Cardiac septum (tissue), 1 donor: ENCODE data around the gene SEC16A. TPM values are rescaled to one million over a fixed set of nuclear protein-coding genes. Genes with fewer than 3 reads are reported as not detected.
"Not testable (repeated sequence)": the region's sequence is repeated elsewhere in the genome, so short reads cannot be mapped to it uniquely, and the experiment has no call there.

Experiments used
- DNase-seq: peaks from one replicate; pipeline ENCODE4 v3.0.0-alpha.2; 2020; ENCODE audit warnings: low spot score
- intact Hi-C: fragments of 100-400 bp; cut with DNase I; formaldehyde crosslinking; loops from one replicate; pipeline ENCODE4 v1.14.0; 2022
- total RNA-seq: library from RNA; stranded (reverse); fragmentation: NEBNext Ultra II Directional; extraction: Animal tissue kit (Norgen Biotek cat#: 25700); gene quantifications from one replicate; pipeline ENCODE4 v1.2.1, GENCODE V29; 2021
- donor health status: DM: no; HTN: no; CAD: no.

Gene SEC16A
- total RNA-seq, 1 donor from 2014 or later = 33.7 TPM

- DNase-seq = no peak
- intact Hi-C loops = no loop called here
Measured at GRCh38 chr9:136433043-136433715, 49.7 kb downstream of the SEC16A start.

- intact Hi-C loops = no loop called here
- DNase-seq = no peak
Measured at GRCh38 chr9:136432591-136432990, 50.2 kb downstream of the SEC16A start.

DNA sequence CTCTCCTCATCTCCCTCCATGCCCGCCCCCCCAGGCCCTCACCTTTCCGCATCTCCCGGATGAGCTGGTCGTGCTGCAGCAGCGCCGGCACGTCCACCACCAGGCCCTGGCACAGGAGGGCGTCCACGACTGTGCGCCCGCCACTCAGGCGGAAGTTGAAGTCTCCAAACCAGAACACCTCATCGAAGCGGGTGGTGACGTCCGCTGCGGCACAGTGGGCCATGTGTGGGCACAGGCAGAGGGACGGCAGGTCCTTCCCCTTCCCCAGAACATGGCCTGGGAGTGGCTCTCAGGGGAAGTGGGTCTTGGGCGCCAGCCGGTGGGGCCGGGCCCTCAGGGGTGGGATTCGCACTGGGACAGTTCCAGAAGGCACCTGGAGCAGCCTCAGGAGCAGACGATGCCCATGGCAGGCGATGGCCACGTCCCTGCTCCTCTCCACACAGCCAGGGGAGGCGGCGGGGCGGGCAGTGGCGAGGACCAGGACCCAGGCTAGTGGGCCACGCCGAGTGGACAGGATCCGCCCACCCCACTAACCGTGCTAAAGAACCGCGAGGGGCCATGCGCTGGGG is 51.0 kb downstream of the SEC16A start:
- DNase-seq = no peak
- intact Hi-C loops = no loop called here

DNA sequence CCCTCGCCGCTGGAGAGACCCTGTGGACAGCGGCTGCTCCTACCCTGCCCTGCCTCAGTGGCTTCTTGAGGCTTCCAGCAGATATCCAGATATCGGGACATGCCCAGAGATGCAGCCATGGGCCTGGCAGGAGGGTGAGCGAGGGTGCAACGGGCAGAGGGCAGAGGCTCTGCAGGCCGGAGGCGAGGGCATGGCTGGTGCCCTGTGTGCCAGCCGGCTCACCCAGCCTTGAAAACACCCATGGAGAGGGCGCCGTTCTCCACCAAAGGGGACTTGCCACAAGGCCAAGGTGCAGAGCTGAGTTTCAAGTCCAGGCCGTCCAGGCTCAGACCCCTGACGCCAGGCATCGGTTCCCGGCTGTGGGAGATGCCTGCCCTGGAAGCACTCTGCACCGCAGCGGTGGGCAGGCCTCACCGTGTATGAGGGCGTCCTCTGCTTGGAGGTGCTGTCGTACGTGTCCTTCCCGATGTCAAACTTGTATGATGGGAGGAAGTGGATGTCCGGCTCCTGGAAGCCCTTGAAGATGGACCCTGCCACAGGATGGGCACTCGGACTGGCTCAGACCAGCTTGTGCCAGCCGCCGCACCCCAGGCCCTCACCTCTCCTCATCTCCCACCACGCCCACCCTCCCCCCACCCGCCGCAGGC is 52.1 kb downstream of the SEC16A start:
- DNase-seq = no peak
- intact Hi-C loops = no loop called here

DNA sequence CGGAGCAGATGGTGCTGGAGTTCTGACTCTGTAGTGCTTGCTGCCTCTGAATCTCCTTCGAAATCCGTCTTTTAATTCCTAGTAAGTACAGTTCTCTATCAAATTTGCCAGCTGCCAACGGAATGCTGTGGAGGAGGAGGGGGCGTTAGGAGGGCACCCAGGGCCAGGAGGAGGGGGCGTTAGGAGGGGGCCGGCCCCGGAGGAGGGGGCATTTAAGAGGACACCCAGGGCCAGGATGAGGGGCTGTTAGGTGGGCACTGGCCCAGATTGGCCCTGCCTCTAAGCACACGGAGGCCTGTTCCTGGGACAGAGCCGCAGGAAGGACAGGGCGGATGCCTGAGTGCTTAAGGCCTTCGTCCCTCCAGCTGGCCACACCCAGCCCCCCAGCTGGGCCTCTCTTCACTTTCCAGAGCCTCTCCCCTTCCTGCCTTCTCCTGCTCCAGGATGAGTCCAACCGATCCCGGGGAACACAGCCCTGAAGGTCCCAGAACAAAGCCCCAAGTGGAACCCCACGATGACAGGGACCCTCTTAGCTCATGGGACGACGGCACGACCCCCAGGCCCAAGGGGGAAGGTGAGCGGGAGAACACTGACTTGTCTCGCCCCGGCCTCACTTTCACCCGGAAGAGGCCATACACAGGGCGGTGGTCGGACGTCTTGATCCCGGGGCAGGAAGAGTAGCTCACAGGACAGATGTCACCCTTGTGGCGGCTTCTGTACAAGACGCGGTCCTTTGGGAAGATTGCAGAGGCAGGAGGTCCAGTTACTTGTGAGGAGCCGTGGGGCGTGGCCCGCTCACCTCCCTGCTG is 53.0 kb downstream of the SEC16A start:
- intact Hi-C loops = no loop called here
- no peak for DNase-seq

DNA sequence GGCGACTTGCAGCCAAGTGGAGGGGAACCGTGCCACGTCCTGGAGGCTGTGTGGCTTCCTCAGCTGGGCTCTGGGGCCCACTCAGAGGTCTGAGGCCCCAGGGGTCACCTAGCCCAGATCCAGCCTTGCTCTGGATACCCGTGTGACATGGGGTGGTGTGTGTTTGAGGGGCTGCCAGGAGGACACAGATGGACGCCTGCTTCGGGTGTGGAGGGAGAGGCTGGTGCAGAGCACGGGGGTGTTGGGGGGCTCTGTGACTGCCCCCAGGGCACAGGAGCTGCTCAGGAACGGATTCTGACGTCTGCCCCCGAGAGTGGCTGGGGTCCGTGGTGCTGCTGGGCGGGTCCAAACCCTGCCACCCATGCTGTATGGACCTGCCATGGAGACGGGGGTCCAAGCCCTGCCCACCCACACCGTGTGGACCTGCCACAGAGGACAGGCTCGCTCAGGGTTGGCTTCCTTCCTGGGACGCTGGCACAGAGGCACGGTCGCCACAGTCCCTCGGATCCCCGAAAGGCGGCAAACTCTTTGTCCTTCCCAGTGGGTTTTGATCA is 53.7 kb downstream of the SEC16A start:
- intact Hi-C loops = no loop called here

GRCh38 chr9:136426787-136427186 is 56.1 kb downstream of the SEC16A start:
- no peak for DNase-seq
- intact Hi-C loops = no loop called here

More for the DNA sequence above, 53.7 kb downstream of the SEC16A start:
- DNase-seq = no peak

- DNase-seq, intact Hi-C loops: not testable (repeated sequence)
Measured at GRCh38 chr9:136425367-136425766, 57.5 kb downstream of the SEC16A start.

- intact Hi-C loops = no loop called here
- DNase-seq = no peak
Measured at GRCh38 chr9:136424750-136425362, 58.0 kb downstream of the SEC16A start.

DNA sequence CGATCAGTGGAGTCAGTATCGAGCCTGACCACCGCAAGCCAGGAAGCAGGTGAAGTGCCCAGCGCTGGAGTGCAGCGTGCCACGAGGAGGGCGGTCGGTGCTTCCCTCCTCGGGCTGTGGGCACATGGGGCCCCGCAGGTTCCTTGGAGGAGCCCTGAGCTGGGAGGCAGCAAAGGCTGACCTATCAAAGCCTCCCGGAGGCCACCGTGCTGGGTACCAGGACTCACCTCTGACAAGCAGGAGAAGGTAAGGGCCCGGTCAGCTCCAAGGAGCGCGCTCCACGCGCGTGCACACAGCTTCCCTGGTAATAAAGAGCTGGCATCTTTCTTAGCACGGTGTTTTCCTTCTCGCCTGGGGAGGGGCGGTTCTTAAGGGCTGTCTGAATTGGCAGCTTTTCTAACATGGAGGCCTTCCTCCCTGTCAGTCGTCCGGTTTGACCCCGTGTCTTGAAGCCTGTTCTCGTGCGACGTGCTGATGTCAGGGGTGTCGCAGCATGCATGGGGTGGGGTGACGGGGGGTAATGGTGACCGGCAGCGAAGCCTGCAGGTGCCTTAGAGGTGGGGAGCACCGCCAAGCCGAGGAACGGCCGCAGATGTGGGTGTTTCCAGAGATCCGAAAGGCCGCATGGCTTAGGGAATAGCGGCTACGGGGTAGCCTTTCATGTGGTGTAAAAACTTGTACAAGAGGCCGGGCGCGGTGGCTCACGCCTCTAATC is 59.3 kb downstream of the SEC16A start:
- DNase-seq = no peak
- intact Hi-C loops = no loop called here

GRCh38 chr9:136422876-136423275 is 60.0 kb downstream of the SEC16A start:
- DNase-seq = no peak
- intact Hi-C loops = no loop called here

DNA sequence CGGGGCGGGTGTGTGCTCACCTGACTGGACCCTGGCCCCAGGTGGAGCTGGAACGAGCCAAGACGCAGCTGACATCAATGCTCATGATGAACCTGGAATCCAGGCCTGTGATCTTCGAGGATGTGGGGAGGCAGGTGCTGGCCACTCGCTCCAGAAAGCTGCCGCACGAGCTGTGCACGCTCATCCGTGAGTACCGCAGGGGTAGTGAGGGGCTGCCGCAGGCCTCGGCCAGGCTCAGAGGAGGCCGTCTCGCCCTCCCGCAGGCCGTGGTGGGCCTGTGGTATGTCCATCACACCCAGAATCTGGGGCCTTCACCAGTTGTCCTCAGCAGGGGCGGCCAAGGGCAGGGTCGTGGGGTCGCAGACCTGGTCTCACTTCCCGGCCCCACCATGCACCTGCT is 61.0 kb downstream of the SEC16A start:
- intact Hi-C loops = no loop called here
- no peak for DNase-seq

DNA sequence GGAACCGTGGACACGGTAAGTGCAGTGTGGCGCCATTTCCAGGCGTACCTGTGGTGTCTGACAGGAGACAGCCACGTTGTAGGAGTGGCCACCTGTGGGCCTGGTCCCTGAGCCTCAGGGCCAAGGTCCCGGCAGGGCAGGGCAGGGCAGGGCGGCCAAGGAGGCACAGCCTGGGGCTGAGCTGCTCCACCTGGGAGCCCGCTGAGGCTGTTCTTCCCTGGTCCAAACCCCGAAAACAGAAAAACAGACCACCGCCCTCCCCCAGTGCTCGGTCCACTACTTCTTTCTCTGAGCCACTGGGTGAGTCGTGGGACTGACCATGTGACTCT is 63.8 kb downstream of the SEC16A start:
- intact Hi-C loops = no loop called here
- no peak for DNase-seq

GRCh38 chr9:136418182-136419091 is 64.4 kb downstream of the SEC16A start:
- no peak for DNase-seq
- intact Hi-C loops = no loop called here

DNA sequence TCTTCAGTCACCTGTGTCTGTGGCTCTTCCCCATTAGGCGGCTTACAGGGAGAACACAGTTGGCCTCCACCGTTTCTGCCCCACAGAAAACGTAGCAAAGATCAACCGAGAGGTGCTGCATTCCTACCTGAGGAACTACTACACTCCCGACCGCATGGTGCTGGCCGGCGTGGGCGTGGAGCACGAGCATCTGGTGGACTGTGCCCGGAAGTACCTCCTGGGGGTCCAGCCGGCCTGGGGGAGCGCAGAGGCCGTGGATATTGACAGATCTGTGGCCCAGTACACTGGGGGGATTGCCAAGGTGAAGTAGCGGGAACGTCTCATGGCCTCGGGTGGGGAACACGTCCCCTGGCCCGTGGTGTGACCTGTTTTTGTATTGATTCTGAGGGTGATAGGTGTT is 65.9 kb downstream of the SEC16A start:
- intact Hi-C loops = no loop called here
- no peak for DNase-seq

DNA sequence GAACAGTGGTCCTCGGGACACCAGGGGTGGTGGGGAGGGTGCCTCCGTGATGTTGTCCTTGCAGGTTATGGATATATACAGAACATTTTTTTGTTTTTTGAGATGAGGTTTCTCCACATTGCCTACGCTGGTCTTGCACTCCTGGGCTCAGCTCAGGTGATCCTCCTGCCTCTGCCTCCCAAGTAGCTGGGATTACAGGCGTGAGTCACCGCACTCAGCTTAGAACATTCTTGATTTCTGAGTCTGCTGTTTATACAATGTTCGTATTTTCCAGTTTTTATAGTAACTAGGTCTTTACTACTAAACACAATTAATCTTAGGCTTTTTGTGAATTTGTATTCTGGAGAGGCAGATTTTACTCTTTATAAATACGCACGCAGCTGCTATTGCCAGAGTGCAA is 66.4 kb downstream of the SEC16A start:
- intact Hi-C loops = no loop called here
- no peak for DNase-seq

- intact Hi-C loops = no loop called here
Measured at GRCh38 chr9:136412962-136413361, 69.9 kb downstream of the SEC16A start.

DNA sequence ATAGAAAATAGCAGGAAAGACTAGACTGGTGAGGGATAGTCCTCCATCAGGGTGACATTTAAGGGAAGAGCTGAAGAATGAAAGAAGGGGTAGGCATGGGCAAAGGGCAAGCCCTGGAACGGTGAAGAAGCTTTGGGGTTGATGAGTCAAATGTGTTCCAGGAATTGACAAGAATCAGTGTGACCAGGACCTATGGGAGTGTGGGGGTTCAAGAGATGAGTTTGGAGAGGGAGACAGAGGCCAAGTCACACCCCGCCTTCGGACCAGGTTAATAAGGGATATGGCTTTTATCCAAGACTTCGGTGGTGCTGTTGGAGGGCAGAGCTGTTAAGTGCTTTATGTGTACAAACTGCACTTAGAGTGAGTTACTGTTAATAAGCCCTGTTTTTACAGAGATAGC is 71.5 kb downstream of the SEC16A start:
- intact Hi-C loops = loop anchor here (1.0 kb wide), 1 partner anchor 27 kb away; no protein-coding TSS in a partner anchor
- no peak for DNase-seq

More at GRCh38 chr9:136412962-136413361, 69.9 kb downstream of the SEC16A start:
- DNase-seq = no peak
